ENCODE measurements around the gene TSC22D3. TPM values are rescaled to one million over a fixed set of nuclear protein-coding genes. Genes with fewer than 3 reads are reported as not detected.

Gene TSC22D3
- total and polyA plus RNA-seq, 4 donors = 119 to 150 (median 131) TPM

DNA sequence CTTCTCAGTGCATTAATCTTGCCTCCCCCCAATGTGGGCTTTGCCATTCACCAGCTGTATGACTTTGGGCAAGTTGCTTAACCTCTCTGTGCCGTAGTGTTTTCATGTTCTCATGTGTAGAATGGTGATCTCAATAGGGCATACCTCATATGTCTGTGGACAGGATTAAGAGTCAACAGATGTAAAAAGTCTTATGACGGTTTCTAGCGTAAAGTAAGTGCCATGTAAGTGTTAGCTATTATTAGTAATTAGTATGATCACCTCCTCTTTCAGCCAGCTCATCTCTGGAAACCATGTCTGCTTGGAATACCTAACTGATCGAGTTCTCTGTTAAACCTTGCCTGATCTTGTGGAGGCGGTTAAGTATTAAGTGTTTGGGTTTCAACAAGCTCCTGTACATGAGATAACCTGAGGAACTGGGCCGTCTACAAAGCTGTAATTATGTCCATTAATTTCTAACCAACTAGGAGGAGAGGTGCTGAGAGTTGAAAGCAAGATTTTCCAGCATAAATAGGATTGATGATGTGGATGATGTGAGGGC is 66.3 kb downstream of the TSC22D3 start:
- H3K4me1 ChIP-seq (ENCODE audit: control insufficient read depth, insufficient read depth, low read length) = peaks cover 14% of the 10 kb centered on the region
- H3K9me3 ChIP-seq (ENCODE audit: control insufficient read depth, insufficient read depth, low read length) = no peaks in the 10 kb centered on the region
- no peak overlapping the region for H3K27ac ChIP-seq (ENCODE audit: low read depth, low read length)
- H3K36me3 ChIP-seq (ENCODE audit: control insufficient read depth, insufficient read depth, low read length) = no peaks in the 10 kb centered on the region
- DNase-seq (ENCODE audit: low read depth in 4 of 6, low spot score in 6 of 6) = no peak
- H3K27me3 ChIP-seq (ENCODE audit: control insufficient read depth, insufficient read depth, low read length) = peaks cover 13% of the 10 kb centered on the region
- WGBS (ENCODE audit: insufficient coverage) = 100% methylated on average over 1 of the region's 6 CpGs
- no peak overlapping the region for H3K4me3 ChIP-seq (ENCODE audit: low read depth, low read length)

GRCh38 chrX:107708762-107709161 is 66.8 kb downstream of the TSC22D3 start:
- H3K4me1 ChIP-seq (ENCODE audit: control insufficient read depth, insufficient read depth, low read length) = peaks cover 9% of the 10 kb centered on the region
- no peak overlapping the region for H3K4me3 ChIP-seq (ENCODE audit: low read depth, low read length)
- no peak for DNase-seq (ENCODE audit: low read depth in 4 of 6, low spot score in 6 of 6)
- no peak overlapping the region for H3K27ac ChIP-seq (ENCODE audit: low read depth, low read length)
- no peaks in the 10 kb centered on the region for H3K9me3 ChIP-seq (ENCODE audit: control insufficient read depth, insufficient read depth, low read length)
- no peaks in the 10 kb centered on the region for H3K36me3 ChIP-seq (ENCODE audit: control insufficient read depth, insufficient read depth, low read length)
- no CpG with 5 or more reads among the region's 2 CpGs for WGBS (ENCODE audit: insufficient coverage)
- peaks cover 9% of the 10 kb centered on the region for H3K27me3 ChIP-seq (ENCODE audit: control insufficient read depth, insufficient read depth, low read length)

DNA sequence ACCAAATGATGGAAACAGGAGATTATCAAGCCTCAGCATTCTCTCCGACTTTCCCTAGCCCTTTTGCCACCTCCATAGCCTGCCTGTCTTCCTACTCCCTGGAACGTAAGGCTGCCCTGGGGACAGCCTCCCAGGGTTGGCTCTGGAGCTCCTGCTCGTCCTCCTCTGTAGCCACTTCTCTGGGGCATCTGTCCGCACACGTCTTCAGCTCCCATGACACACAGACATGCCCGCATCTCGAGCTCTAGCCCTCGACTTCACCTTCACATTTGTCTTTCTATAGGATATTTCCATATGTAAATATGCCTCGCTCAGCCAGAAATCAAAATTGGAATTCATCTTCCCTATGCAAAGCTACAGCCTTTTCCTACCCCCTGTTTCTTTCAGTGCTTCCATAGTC is 67.7 kb downstream of the TSC22D3 start:
- WGBS (ENCODE audit: insufficient coverage) = 73% methylated on average over 6 of the region's 9 CpGs
- Histone ChIP-seq H3K4me3 (ENCODE audit: low read depth, low read length) (no peak overlapping the region), H3K27ac (ENCODE audit: low read depth, low read length) (no peak overlapping the region), H3K9me3 (ENCODE audit: control insufficient read depth, insufficient read depth, low read length) (no peaks in the 10 kb centered on the region), H3K27me3 (ENCODE audit: control insufficient read depth, insufficient read depth, low read length) (peaks cover 9% of the 10 kb centered on the region), H3K36me3 (ENCODE audit: control insufficient read depth, insufficient read depth, low read length) (no peaks in the 10 kb centered on the region), H3K4me1 (ENCODE audit: control insufficient read depth, insufficient read depth, low read length) (peaks cover 9% of the 10 kb centered on the region)
- no peak for DNase-seq (ENCODE audit: low read depth in 4 of 6, low spot score in 6 of 6)

GRCh38 chrX:107706309-107706708 is 69.3 kb downstream of the TSC22D3 start:
- no peak for DNase-seq (ENCODE audit: low read depth in 4 of 6, low spot score in 6 of 6)
- Histone ChIP-seq H3K9me3 (ENCODE audit: control insufficient read depth, insufficient read depth, low read length) (no peaks in the 10 kb centered on the region), H3K27me3 (ENCODE audit: control insufficient read depth, insufficient read depth, low read length) (peaks cover 6% of the 10 kb centered on the region), H3K4me1 (ENCODE audit: control insufficient read depth, insufficient read depth, low read length) (peaks cover 6% of the 10 kb centered on the region), H3K36me3 (ENCODE audit: control insufficient read depth, insufficient read depth, low read length) (no peaks in the 10 kb centered on the region), H3K27ac (ENCODE audit: low read depth, low read length) (no peak overlapping the region), H3K4me3 (ENCODE audit: low read depth, low read length) (no peak overlapping the region)

- H3K4me3 ChIP-seq (ENCODE audit: low read depth, low read length) = no peak overlapping the region
- no peaks in the 10 kb centered on the region for H3K9me3 ChIP-seq (ENCODE audit: control insufficient read depth, insufficient read depth, low read length)
- H3K27me3 ChIP-seq (ENCODE audit: control insufficient read depth, insufficient read depth, low read length) = peaks cover 8% of the 10 kb centered on the region
- H3K36me3 ChIP-seq (ENCODE audit: control insufficient read depth, insufficient read depth, low read length) = no peaks in the 10 kb centered on the region
- no peak for DNase-seq (ENCODE audit: low read depth in 4 of 6, low spot score in 6 of 6)
- no peak overlapping the region for H3K27ac ChIP-seq (ENCODE audit: low read depth, low read length)
- no peaks in the 10 kb centered on the region for H3K4me1 ChIP-seq (ENCODE audit: control insufficient read depth, insufficient read depth, low read length)
- WGBS (ENCODE audit: insufficient coverage) = 58% methylated on average over 2 of the region's 2 CpGs
These were observed 71.0 kb downstream of the TSC22D3 start for GRCh38 chrX:107704587-107704986.

DNA sequence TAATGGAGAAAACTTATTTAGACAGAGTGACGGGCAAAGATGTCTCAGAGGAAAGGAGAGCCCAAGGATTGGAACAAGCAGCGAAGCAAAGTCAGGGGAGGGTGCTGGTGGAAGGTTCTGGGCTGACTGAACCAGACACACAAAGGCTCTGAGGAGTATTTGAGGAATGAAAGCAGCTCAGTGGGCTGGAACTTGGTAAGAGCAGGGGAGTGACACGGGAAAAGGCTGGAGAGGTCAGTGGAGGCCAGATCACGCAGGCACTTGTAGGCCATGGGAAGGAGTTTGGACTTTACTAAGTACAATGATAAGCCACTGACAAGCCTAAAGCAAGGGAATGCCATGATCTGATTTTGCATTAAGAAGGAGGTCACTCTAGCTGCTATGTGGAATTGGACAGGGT is 71.4 kb downstream of the TSC22D3 start:
- Histone ChIP-seq H3K27me3 (ENCODE audit: control insufficient read depth, insufficient read depth, low read length) (peaks cover 8% of the 10 kb centered on the region), H3K9me3 (ENCODE audit: control insufficient read depth, insufficient read depth, low read length) (no peaks in the 10 kb centered on the region), H3K4me1 (ENCODE audit: control insufficient read depth, insufficient read depth, low read length) (no peaks in the 10 kb centered on the region), H3K27ac (ENCODE audit: low read depth, low read length) (no peak overlapping the region), H3K36me3 (ENCODE audit: control insufficient read depth, insufficient read depth, low read length) (no peaks in the 10 kb centered on the region), H3K4me3 (ENCODE audit: low read depth, low read length) (no peak overlapping the region)
- DNase-seq (ENCODE audit: low read depth in 4 of 6, low spot score in 6 of 6) = no peak
- 69% methylated on average over 4 of the region's 4 CpGs for WGBS (ENCODE audit: insufficient coverage)

DNA sequence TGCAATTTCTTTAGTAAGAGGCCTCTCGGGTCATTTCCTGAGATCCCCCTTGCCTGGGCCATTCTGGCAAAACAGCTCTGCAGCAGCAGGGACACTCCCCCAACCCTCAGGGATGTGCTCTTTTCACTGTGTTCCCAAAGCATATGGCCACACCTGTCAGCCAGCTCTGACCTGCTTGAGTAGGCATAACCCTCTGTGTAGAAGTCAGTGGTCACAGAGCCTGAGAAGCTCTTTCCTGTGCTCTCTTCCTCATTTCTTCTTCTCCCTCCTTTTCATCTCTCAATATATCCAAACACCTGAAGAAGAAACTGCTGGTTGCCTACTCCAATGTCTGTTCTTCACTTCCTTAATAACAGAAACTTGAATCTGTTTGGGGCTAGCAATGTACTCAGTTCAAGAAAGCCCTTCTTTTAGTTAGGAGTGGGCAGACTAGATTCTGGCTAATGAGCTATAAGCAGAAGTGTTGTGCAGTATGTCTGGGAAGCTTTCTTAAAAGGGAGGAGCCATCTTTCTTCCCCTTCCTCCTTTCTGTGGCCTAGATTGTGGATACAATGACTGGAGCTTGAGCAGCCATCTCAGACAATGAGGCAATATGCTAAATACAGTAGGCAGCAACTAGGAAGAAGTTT is 74.0 kb downstream of the TSC22D3 start:
- Histone ChIP-seq H3K4me3 (ENCODE audit: low read depth, low read length) (no peak overlapping the region), H3K9me3 (ENCODE audit: control insufficient read depth, insufficient read depth, low read length) (no peaks in the 10 kb centered on the region), H3K27ac (ENCODE audit: low read depth, low read length) (no peak overlapping the region), H3K4me1 (ENCODE audit: control insufficient read depth, insufficient read depth, low read length) (no peaks in the 10 kb centered on the region), H3K27me3 (ENCODE audit: control insufficient read depth, insufficient read depth, low read length) (peaks cover 8% of the 10 kb centered on the region), H3K36me3 (ENCODE audit: control insufficient read depth, insufficient read depth, low read length) (no peaks in the 10 kb centered on the region)
- no peak for DNase-seq (ENCODE audit: low read depth in 4 of 6, low spot score in 6 of 6)
- WGBS (ENCODE audit: insufficient coverage) = 54% methylated on average over 1 of the region's 1 CpG

DNA sequence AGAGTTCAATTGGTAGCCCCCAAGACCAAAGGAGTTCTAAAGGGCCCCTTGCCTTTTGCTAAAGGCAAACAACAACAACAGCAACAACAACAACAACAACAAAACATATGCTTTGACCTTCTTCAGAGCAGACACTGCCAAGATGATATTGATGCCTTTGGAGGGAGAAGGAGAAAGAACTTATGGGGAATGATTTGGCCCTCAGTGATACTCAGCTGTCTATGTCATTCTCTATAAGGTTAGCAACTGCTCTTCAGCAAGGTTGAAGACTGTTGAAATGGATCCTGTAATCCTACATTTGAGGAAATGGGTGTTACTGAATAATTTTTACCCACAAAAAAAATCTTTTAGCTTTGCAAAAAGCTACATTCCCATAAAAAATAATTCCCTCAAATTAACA is 74.8 kb downstream of the TSC22D3 start:
- no peak for DNase-seq (ENCODE audit: low read depth in 4 of 6, low spot score in 6 of 6)
- H3K4me1 ChIP-seq (ENCODE audit: control insufficient read depth, insufficient read depth, low read length) = no peaks in the 10 kb centered on the region
- H3K36me3 ChIP-seq (ENCODE audit: control insufficient read depth, insufficient read depth, low read length) = no peaks in the 10 kb centered on the region
- no peak overlapping the region for H3K27ac ChIP-seq (ENCODE audit: low read depth, low read length)
- no peaks in the 10 kb centered on the region for H3K9me3 ChIP-seq (ENCODE audit: control insufficient read depth, insufficient read depth, low read length)
- H3K4me3 ChIP-seq (ENCODE audit: low read depth, low read length) = no peak overlapping the region
- H3K27me3 ChIP-seq (ENCODE audit: control insufficient read depth, insufficient read depth, low read length) = peaks cover 8% of the 10 kb centered on the region

DNA sequence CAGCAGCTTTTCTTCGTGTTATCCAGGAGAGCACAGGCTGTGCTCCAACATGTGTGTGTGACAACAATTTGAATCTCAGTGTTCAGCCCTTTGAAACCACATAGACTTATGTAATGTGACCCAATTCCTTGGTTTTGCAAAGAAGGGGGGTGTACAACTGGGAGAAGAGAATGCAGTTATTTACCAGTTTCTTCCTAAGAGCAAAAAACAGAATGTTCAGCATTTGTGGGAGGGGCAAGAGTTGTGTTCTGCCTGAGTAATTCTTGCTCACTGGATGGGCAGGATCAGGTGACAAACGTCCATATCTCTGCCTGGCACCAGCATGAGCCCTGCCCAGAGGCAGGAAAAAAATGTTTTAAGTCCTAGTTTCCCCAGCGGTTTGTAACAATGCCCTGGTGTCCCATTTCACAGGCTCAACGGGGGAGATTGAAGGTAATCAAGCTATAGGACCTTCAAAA is 75.2 kb downstream of the TSC22D3 start:
- Histone ChIP-seq H3K36me3 (ENCODE audit: control insufficient read depth, insufficient read depth, low read length) (no peaks in the 10 kb centered on the region), H3K4me3 (ENCODE audit: low read depth, low read length) (no peak overlapping the region), H3K4me1 (ENCODE audit: control insufficient read depth, insufficient read depth, low read length) (no peaks in the 10 kb centered on the region), H3K9me3 (ENCODE audit: control insufficient read depth, insufficient read depth, low read length) (no peaks in the 10 kb centered on the region), H3K27me3 (ENCODE audit: control insufficient read depth, insufficient read depth, low read length) (peaks cover 8% of the 10 kb centered on the region), H3K27ac (ENCODE audit: low read depth, low read length) (no peak overlapping the region)
- WGBS (ENCODE audit: insufficient coverage) = 11% methylated on average over 4 of the region's 4 CpGs
- no peak for DNase-seq (ENCODE audit: low read depth in 4 of 6, low spot score in 6 of 6)

DNA sequence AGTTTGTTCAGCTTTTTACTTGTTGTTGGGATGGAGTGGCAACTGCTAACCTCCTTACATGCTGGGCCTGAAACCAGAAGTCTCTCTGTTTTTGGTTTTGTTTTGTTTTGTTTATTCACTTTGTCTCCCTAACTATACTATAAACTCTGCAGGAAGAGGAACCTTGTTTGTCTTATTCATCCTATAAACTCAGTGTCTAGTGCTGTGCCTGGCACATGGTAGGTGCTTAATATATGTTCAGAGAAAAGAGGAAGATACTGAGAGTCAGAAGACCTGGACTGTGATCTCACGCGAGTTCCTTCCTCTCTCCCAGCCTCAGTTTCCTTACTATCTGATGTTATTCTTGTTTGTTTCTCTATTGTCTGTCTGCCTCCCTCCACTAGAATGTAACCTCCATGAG is 76.0 kb downstream of the TSC22D3 start:
- H3K27ac ChIP-seq (ENCODE audit: low read depth, low read length) = no peak overlapping the region
- no CpG with 5 or more reads among the region's 2 CpGs for WGBS (ENCODE audit: insufficient coverage)

More for the DNA sequence above, 76.0 kb downstream of the TSC22D3 start:
- DNase-seq (ENCODE audit: low read depth in 4 of 6, low spot score in 6 of 6) = no peak
- no peaks in the 10 kb centered on the region for H3K4me1 ChIP-seq (ENCODE audit: control insufficient read depth, insufficient read depth, low read length)
- H3K27me3 ChIP-seq (ENCODE audit: control insufficient read depth, insufficient read depth, low read length) = peaks cover 8% of the 10 kb centered on the region
- no peak overlapping the region for H3K4me3 ChIP-seq (ENCODE audit: low read depth, low read length)
- no peaks in the 10 kb centered on the region for H3K9me3 ChIP-seq (ENCODE audit: control insufficient read depth, insufficient read depth, low read length)
- no peaks in the 10 kb centered on the region for H3K36me3 ChIP-seq (ENCODE audit: control insufficient read depth, insufficient read depth, low read length)

All from spinal cord (tissue), 10 donors.